Endometrium (tissue), 2 donors: ENCODE results near the gene C2orf66.
A peak's percentile ranks its signal among the peaks of the same experiment; 100 is the strongest.

Experiments used
- FAIRE-seq: peaks from 2 replicates; lab custom pipeline; 2012; peaks lifted over from hg19 to GRCh38; lab: Jason Lieb, UNC
- donor health status: control.
- donor health status: control.

Gene C2orf66

DNA sequence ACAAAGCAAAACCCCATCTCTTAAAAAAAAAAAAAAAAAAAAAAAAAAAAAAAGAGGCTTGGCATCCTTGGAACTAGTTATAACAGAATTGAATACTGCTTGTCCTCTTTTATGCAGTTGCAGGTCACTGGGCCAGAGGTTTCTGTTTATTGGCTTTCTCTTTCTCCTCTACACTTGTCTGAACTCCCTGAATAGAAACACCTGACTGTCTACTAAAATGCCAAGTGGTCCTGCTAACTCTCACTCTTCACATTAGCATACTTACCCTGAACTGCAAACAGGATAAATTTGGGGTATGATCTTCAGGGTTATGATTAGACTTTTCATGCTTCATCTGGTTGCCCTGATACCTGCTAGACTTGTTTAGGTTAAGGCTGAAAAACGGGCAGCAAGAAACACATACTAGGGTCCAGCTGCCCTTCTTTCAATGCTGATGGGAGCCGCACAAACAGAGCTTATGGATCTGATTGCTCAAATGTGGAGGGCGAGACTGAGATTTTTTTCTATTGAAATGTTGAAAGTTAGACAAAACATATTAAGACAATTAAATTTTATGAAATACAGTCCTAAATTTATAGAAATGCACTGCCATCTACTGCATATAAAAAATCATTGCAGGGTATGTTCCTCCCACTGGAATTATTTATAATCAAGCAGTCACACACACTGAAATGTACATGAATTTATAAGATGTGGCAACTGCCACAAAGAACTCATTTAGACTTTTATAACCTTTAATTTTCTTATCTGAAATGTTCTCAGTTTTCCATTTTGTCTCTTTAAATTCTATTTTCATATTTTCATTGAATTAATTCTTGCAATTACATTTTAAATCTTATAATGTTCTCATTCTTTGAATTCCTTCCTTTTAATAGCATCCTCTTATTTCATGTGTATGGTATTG lies 50.4 kb downstream of the C2orf66 start:
- FAIRE-seq, result peak; percentile 63
